GM21717 (cell line): ENCODE data around the gene HOXB2.

Experiments used
- ATAC-seq: cut with Tn5 transposase; IDR thresholded peaks from one replicate; pipeline ENCODE4 v1.9.1; 2021; ENCODE audit warnings: mild to moderate bottlenecking, moderate library complexity; ENCODE audit not compliant: unreplicated experiment

The HOXB2 gene

GRCh38 chr17:48494335-48494734 is 50.6 kb downstream of the HOXB2 start:
- no peak for ATAC-seq
